ENCODE measurements around the gene WWTR1. TPM values are rescaled to one million over a fixed set of nuclear protein-coding genes. Genes with fewer than 3 reads are reported as not detected.

WWTR1 gene
- total RNA-seq, 1 experiment from 2014 or later: 24.4 TPM

DNA sequence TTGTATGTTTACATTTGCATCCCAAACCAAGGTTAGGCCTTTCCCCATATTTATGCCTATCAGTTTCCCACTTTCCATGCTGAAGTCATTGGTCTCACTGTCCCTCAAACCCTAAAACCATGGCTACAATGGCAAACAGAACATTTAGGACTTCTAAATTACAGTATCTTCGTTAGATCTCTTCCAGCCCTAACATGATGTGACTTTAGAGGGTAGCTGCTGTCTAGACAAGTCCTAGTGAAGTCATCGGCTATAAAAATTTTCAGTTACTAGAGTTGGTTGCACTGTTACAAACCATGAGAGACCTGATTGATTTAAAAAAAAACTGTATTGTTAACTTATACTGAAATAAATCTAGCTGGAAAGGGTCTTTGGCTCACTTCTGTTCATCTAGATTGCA is 128.7 kb downstream of the WWTR1 start:
- no peak overlapping the region for H3K4ac ChIP-seq (ENCODE audit: low read depth, low read length)
- H3K4me3 Mint-ChIP-seq: no peak overlapping the region
- no peaks in the 10 kb centered on the region for H3K27me3 Mint-ChIP-seq (ENCODE audit: low read depth)
- no peak overlapping the region for H4K5ac ChIP-seq (ENCODE audit: insufficient read length, low read depth, low read length)
- H4K91ac ChIP-seq (ENCODE audit: insufficient read length, low read depth, low read length): no peak overlapping the region
- H2AK5ac ChIP-seq (ENCODE audit: insufficient read length, low read length): no peak overlapping the region
- H3K4me1 ChIP-seq (ENCODE audit: insufficient read depth, low read length): no peaks in the 10 kb centered on the region; the same call in 1 of the 2 replicates
- no peak overlapping the region for H2BK120ac ChIP-seq (ENCODE audit: low read depth, low read length, poor library complexity, severe bottlenecking)
- H3K79me2 ChIP-seq (ENCODE audit: insufficient read depth, low read length): no peaks in the 10 kb centered on the region
- H3K18ac ChIP-seq (ENCODE audit: insufficient read length, low read depth, low read length): no peak overlapping the region
- H4K8ac ChIP-seq (replicated peaks; ENCODE audit: insufficient read length, low read depth, low read length): no peak overlapping the region
- no peak overlapping the region for H2BK5ac ChIP-seq (ENCODE audit: insufficient read length, low read length)
- no peak overlapping the region for H2BK15ac ChIP-seq (ENCODE audit: low read depth, low read length)
- no peak overlapping the region for H3K4me2 ChIP-seq (ENCODE audit: insufficient read depth, insufficient read length, low read length)
- no peak overlapping the region for H2BK12ac ChIP-seq (ENCODE audit: insufficient read length, low read depth, low read length)
- H3K36me3 Mint-ChIP-seq (ENCODE audit: insufficient read depth in 1 of 3, low read depth in 3 of 3): peaks cover 3 to 14% (median 12%) of the 10 kb centered on the region in 3 experiments; a peak in 5 of 7 replicates
- no peaks in the 10 kb centered on the region for H4K20me1 ChIP-seq (ENCODE audit: control insufficient read depth, insufficient read depth, insufficient read length)
- H3T11ph ChIP-seq (ENCODE audit: low read length): no peak overlapping the region
- no peaks in the 10 kb centered on the region for H3K79me1 ChIP-seq (ENCODE audit: insufficient read depth, low read depth, low read length, poor library complexity, severe bottlenecking)
- no peak overlapping the region for H3K23ac ChIP-seq (ENCODE audit: insufficient read length, low read depth, low read length)
- no peak overlapping the region for H3K56ac ChIP-seq (ENCODE audit: insufficient read length, low read depth, low read length)
- TF ChIP-seq, protein P1, sequence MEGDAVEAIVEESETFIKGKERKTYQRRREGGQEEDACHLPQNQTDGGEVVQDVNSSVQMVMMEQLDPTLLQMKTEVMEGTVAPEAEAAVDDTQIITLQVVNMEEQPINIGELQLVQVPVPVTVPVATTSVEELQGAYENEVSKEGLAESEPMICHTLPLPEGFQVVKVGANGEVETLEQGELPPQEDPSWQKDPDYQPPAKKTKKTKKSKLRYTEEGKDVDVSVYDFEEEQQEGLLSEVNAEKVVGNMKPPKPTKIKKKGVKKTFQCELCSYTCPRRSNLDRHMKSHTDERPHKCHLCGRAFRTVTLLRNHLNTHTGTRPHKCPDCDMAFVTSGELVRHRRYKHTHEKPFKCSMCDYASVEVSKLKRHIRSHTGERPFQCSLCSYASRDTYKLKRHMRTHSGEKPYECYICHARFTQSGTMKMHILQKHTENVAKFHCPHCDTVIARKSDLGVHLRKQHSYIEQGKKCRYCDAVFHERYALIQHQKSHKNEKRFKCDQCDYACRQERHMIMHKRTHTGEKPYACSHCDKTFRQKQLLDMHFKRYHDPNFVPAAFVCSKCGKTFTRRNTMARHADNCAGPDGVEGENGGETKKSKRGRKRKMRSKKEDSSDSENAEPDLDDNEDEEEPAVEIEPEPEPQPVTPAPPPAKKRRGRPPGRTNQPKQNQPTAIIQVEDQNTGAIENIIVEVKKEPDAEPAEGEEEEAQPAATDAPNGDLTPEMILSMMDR (conservative IDR thresholded peaks at IDR 0.05): no peak
- H3K27me3 ChIP-seq (ENCODE audit: insufficient read depth, low read length): no peaks in the 10 kb centered on the region
- H3K9ac ChIP-seq (ENCODE audit: extremely low read depth, insufficient read length, low read length): no peak overlapping the region
- H2BK20ac ChIP-seq (ENCODE audit: low read depth, low read length, poor library complexity, severe bottlenecking): no peak overlapping the region
- H3K9me3 Mint-ChIP-seq: no peaks in the 10 kb centered on the region
- H3K27ac ChIP-seq (ENCODE audit: insufficient read length, low read depth, low read length): no peak overlapping the region
- no peaks in the 10 kb centered on the region for H3K23me2 ChIP-seq (ENCODE audit: insufficient read length, low read depth, low read length, poor library complexity, severe bottlenecking)
- H2AFZ ChIP-seq (ENCODE audit: low read length): no peak overlapping the region
- no CpG with 5 or more reads among the region's 2 CpGs for WGBS (ENCODE audit: extremely low coverage, insufficient read length, low lambda C conversion rate)
- H3K9me3 ChIP-seq (ENCODE audit: control insufficient read depth, low read depth, low read length): no peaks in the 10 kb centered on the region
- H3K27ac Mint-ChIP-seq: peak overlapping the region in 1 of 3 experiments; percentile 74; a peak in 1 of 7 replicates
- no peak overlapping the region for H3K14ac ChIP-seq (ENCODE audit: insufficient read depth, low read length)
- DNase-seq: no peak
- peaks cover 12 to 14% of the 10 kb centered on the region in 2 experiments for H3K4me1 Mint-ChIP-seq
